ENCODE data around the gene CLSTN1. TPM values are rescaled to one million over a fixed set of nuclear protein-coding genes. Genes with fewer than 3 reads are reported as not detected.

Gene CLSTN1
- total RNA-seq, 2 donors from 2014 or later: 31.7 to 34.1 TPM

- no peak for ATAC-seq (replicated peaks in 1 of 2)
- H3K4me1 Mint-ChIP-seq (ENCODE audit: low read depth): peaks cover 11% of the 10 kb centered on the region
- H3K27ac Mint-ChIP-seq: no peak overlapping the region
- no peaks in the 10 kb centered on the region for H3K27me3 Mint-ChIP-seq (ENCODE audit: low read depth)
- no peaks in the 10 kb centered on the region for H3K9me3 Mint-ChIP-seq
- H3K36me3 Mint-ChIP-seq (ENCODE audit: insufficient read depth in 2 of 2): no peaks in the 10 kb centered on the region
- H3K4me3 Mint-ChIP-seq: no peak overlapping the region
- no peak for DNase-seq
Measured at GRCh38 chr1:9860887-9861286, 37.1 kb upstream of the CLSTN1 start.

GRCh38 chr1:9859281-9860014 is 35.7 kb upstream of the CLSTN1 start:
- Mint-ChIP-seq H3K27me3 (ENCODE audit: low read depth) (no peaks in the 10 kb centered on the region), H3K4me1 (ENCODE audit: low read depth) (peaks cover 11% of the 10 kb centered on the region), H3K4me3 (no peak overlapping the region), H3K27ac (no peak overlapping the region), H3K9me3 (no peaks in the 10 kb centered on the region), H3K36me3 (ENCODE audit: insufficient read depth in 2 of 2) (no peaks in the 10 kb centered on the region)
- DNase-seq (no peak), ATAC-seq (replicated peaks in 1 of 2) (no peak)

GRCh38 chr1:9858293-9859035 is 34.7 kb upstream of the CLSTN1 start:
- H3K27me3 Mint-ChIP-seq (ENCODE audit: low read depth): no peaks in the 10 kb centered on the region
- H3K4me3 Mint-ChIP-seq: no peak overlapping the region
- peaks cover 0 to 4% of the 10 kb centered on the region in 2 donors for H3K9me3 Mint-ChIP-seq
- H3K27ac Mint-ChIP-seq: no peak overlapping the region
- DNase-seq (no peak), ATAC-seq (replicated peaks in 1 of 2) (peak; percentile 85 to 93)
- peaks cover 11% of the 10 kb centered on the region for H3K4me1 Mint-ChIP-seq (ENCODE audit: low read depth)
- H3K36me3 Mint-ChIP-seq (ENCODE audit: insufficient read depth in 2 of 2): peaks cover 6% of the 10 kb centered on the region in 2 donors

- ATAC-seq (replicated peaks in 1 of 2) (no peak), DNase-seq (no peak)
- H3K36me3 Mint-ChIP-seq (ENCODE audit: insufficient read depth in 2 of 2): peaks cover 6 to 7% of the 10 kb centered on the region in 2 donors
- no peak overlapping the region for H3K4me3 Mint-ChIP-seq
- peaks cover 19% of the 10 kb centered on the region for H3K4me1 Mint-ChIP-seq (ENCODE audit: low read depth)
- peaks cover 0 to 4% of the 10 kb centered on the region in 2 donors for H3K9me3 Mint-ChIP-seq
- no peaks in the 10 kb centered on the region for H3K27me3 Mint-ChIP-seq (ENCODE audit: low read depth)
- no peak overlapping the region for H3K27ac Mint-ChIP-seq
Measured at GRCh38 chr1:9855186-9855585, 31.4 kb upstream of the CLSTN1 start.

- no peak for ATAC-seq (replicated peaks in 1 of 2)
- DNase-seq: no peak
- Mint-ChIP-seq H3K36me3 (ENCODE audit: insufficient read depth in 2 of 2) (peaks cover 6 to 7% of the 10 kb centered on the region in 2 donors), H3K4me3 (no peak overlapping the region), H3K9me3 (peaks cover 0 to 4% of the 10 kb centered on the region in 2 donors), H3K27ac (no peak overlapping the region), H3K27me3 (ENCODE audit: low read depth) (no peaks in the 10 kb centered on the region), H3K4me1 (ENCODE audit: low read depth) (peaks cover 22% of the 10 kb centered on the region)
Measured at GRCh38 chr1:9853249-9853595, 29.5 kb upstream of the CLSTN1 start.

GRCh38 chr1:9852410-9853248 is 28.9 kb upstream of the CLSTN1 start:
- ATAC-seq (replicated peaks in 1 of 2) (no peak), DNase-seq (no peak)
- Mint-ChIP-seq H3K4me1 (ENCODE audit: low read depth) (peaks cover 20% of the 10 kb centered on the region), H3K27me3 (ENCODE audit: low read depth) (no peaks in the 10 kb centered on the region), H3K4me3 (no peak overlapping the region), H3K9me3 (peaks cover 0 to 4% of the 10 kb centered on the region in 2 donors), H3K27ac (no peak overlapping the region), H3K36me3 (ENCODE audit: insufficient read depth in 2 of 2) (peaks cover 6 to 7% of the 10 kb centered on the region in 2 donors)

GRCh38 chr1:9852004-9852403 is 28.2 kb upstream of the CLSTN1 start:
- DNase-seq (no peak), ATAC-seq (replicated peaks in 1 of 2) (no peak)
- Mint-ChIP-seq H3K27me3 (ENCODE audit: low read depth) (no peaks in the 10 kb centered on the region), H3K4me3 (no peak overlapping the region), H3K27ac (no peak overlapping the region), H3K4me1 (ENCODE audit: low read depth) (peaks cover 20% of the 10 kb centered on the region), H3K36me3 (ENCODE audit: insufficient read depth in 2 of 2) (peaks cover 6 to 7% of the 10 kb centered on the region in 2 donors), H3K9me3 (peaks cover 0 to 4% of the 10 kb centered on the region in 2 donors)

- Mint-ChIP-seq H3K27me3 (ENCODE audit: low read depth) (no peaks in the 10 kb centered on the region), H3K9me3 (peaks cover 0 to 4% of the 10 kb centered on the region in 2 donors), H3K27ac (no peak overlapping the region), H3K4me1 (ENCODE audit: low read depth) (peaks cover 20% of the 10 kb centered on the region), H3K4me3 (peak overlapping the region; percentile 56 to 70), H3K36me3 (ENCODE audit: insufficient read depth in 2 of 2) (peaks cover 6 to 7% of the 10 kb centered on the region in 2 donors)
- no peak for DNase-seq
- ATAC-seq (replicated peaks in 1 of 2): peak in 1 of 2 donors; percentile 40
Measured at GRCh38 chr1:9850442-9851162, 26.8 kb upstream of the CLSTN1 start.

GRCh38 chr1:9849691-9850441 is 26.1 kb upstream of the CLSTN1 start:
- Mint-ChIP-seq H3K27me3 (ENCODE audit: low read depth) (no peaks in the 10 kb centered on the region), H3K9me3 (peaks cover 0 to 4% of the 10 kb centered on the region in 2 donors), H3K27ac (no peak overlapping the region), H3K4me3 (peak overlapping the region; percentile 43 to 70), H3K4me1 (ENCODE audit: low read depth) (peaks cover 20% of the 10 kb centered on the region), H3K36me3 (ENCODE audit: insufficient read depth in 2 of 2) (peaks cover 6 to 7% of the 10 kb centered on the region in 2 donors)
- ATAC-seq (replicated peaks in 1 of 2) (peak in 1 of 2 donors; percentile 51), DNase-seq (no peak)

- ATAC-seq (replicated peaks in 1 of 2) (no peak), DNase-seq (no peak)
- H3K27me3 Mint-ChIP-seq (ENCODE audit: low read depth): no peaks in the 10 kb centered on the region
- H3K27ac Mint-ChIP-seq: no peak overlapping the region
- H3K4me1 Mint-ChIP-seq (ENCODE audit: low read depth): peaks cover 20% of the 10 kb centered on the region
- no peaks in the 10 kb centered on the region for H3K36me3 Mint-ChIP-seq (ENCODE audit: insufficient read depth in 2 of 2)
- no peaks in the 10 kb centered on the region for H3K9me3 Mint-ChIP-seq
- H3K4me3 Mint-ChIP-seq: no peak overlapping the region
Measured at GRCh38 chr1:9848022-9848421, 24.3 kb upstream of the CLSTN1 start.

GRCh38 chr1:9847269-9847668 is 23.5 kb upstream of the CLSTN1 start:
- H3K36me3 Mint-ChIP-seq (ENCODE audit: insufficient read depth in 2 of 2): no peaks in the 10 kb centered on the region
- H3K27ac Mint-ChIP-seq: no peak overlapping the region
- no peak for ATAC-seq (replicated peaks in 1 of 2)
- H3K4me3 Mint-ChIP-seq: no peak overlapping the region
- DNase-seq: no peak
- H3K27me3 Mint-ChIP-seq (ENCODE audit: low read depth): no peaks in the 10 kb centered on the region
- H3K9me3 Mint-ChIP-seq: no peaks in the 10 kb centered on the region
- H3K4me1 Mint-ChIP-seq (ENCODE audit: low read depth): peaks cover 20% of the 10 kb centered on the region

GRCh38 chr1:9846611-9847171 is 22.9 kb upstream of the CLSTN1 start:
- H3K36me3 Mint-ChIP-seq (ENCODE audit: insufficient read depth in 2 of 2): no peaks in the 10 kb centered on the region
- DNase-seq: no peak
- H3K9me3 Mint-ChIP-seq: no peaks in the 10 kb centered on the region
- peaks cover 20% of the 10 kb centered on the region for H3K4me1 Mint-ChIP-seq (ENCODE audit: low read depth)
- no peak for ATAC-seq (replicated peaks in 1 of 2)
- no peak overlapping the region for H3K27ac Mint-ChIP-seq
- no peak overlapping the region for H3K4me3 Mint-ChIP-seq
- no peaks in the 10 kb centered on the region for H3K27me3 Mint-ChIP-seq (ENCODE audit: low read depth)

Measured in activated T-cell treated with anti-CD3 and anti-CD28 coated beads, Interleukin-2, amount 50 U/mL, for 72 hours (primary cell).